Measurements from ENCODE around the gene KARS1. TPM values are rescaled to one million over a fixed set of nuclear protein-coding genes. Genes with fewer than 3 reads are reported as not detected.

The KARS1 gene
- total RNA-seq (2014; rRNA removed) (137 and 148 TPM in 2 replicates), Bru-seq, nascent RNA (percentile 83 among the genes with signal in this experiment), BruChase-seq, experiment 1, labeled RNA remaining after a 6-hour chase (percentile 91 among the genes with signal in this experiment), BruChase-seq, experiment 2, labeled RNA remaining after a 2-hour chase (percentile 83 among the genes with signal in this experiment)
- long read RNA-seq, transcript KARS-202 (15 exons, 2,421 nt), result minor isoform, 14 of 130 reads
- long read RNA-seq, transcript KARS-201 (14 exons, 2,005 nt), result major isoform, 78 of 130 reads
- long read RNA-seq, partial matches to known transcripts, result 7 of 130 reads
- long read RNA-seq, other reads (novel, unspliced or antisense), result 27 of 130 reads

- Histone ChIP-seq H3F3A (ENCODE audit: low read length, unreplicated experiment) (no peaks in the 10 kb centered on the region), H3K4me2 (ENCODE audit: low read length) (peak within 1 kb of the TSS; percentile 83), H3K4me3 (ENCODE audit: low read length) (peak within 1 kb of the TSS; percentile 100), H3K9me3 (ENCODE audit: low read length) (no peaks in the 10 kb centered on the region), H3K36me3 (ENCODE audit: low read depth, low read length) (peaks cover 20% of the 10 kb centered on the region), H3K9ac (ENCODE audit: low read length) (peak within 1 kb of the TSS; percentile 99), H2AFZ (ENCODE audit: low read length) (peak within 1 kb of the TSS; percentile 81), H3K79me2 (ENCODE audit: low read length) (peaks cover 95% of the 10 kb centered on the region), H3K9me2 (replicated peaks; ENCODE audit: low read length) (no peaks in the 10 kb centered on the region), H4K20me1 (ENCODE audit: low read length) (peaks cover 30% of the 10 kb centered on the region; the same call in 1 of the 2 replicates), H3K27ac (ENCODE audit: low read length) (peak within 1 kb of the TSS; percentile 50), H3K27me3 (ENCODE audit: low read length) (no peaks in the 10 kb centered on the region), H3K4me1 (ENCODE audit: insufficient read depth, low read length) (peaks cover 21% of the 10 kb centered on the region)
- peak; percentile 90 for DNase-seq
- intact Hi-C loops (cut with micrococcal nuclease), result loop anchor here (2.0 to 5.0 kb wide), 2 partner anchors 25 to 90 kb away; partner anchors contain the start of genes ADAT1 and TMEM231
- TF ChIP-seq EZH2phosphoT487 (IDR thresholded peaks at IDR 0.05; ENCODE audit: borderline replicate concordance, low read length) (no peak), EZH2 (IDR thresholded peaks at IDR 0.05; ENCODE audit: low read length, unreplicated experiment) (no peak), CTCF (conservative IDR thresholded peaks at IDR 0.05; ENCODE audit: low read depth, low read length) (no peak)
- ChIA-PET CTCF (interaction anchor here (0.5 to 1.0 kb wide), 2 partner anchors 27 to 130 kb away, joined by 3 to 7 read pairs; no protein-coding TSS in a partner anchor), POLR2A (ENCODE audit: unreplicated experiment) (interaction anchor here (0.5 to 1.5 kb wide), 6 partner anchors 21 to 1657 kb away, joined by 3 to 9 read pairs (median 3); partner anchors contain the start of gene ADAT1)
- no TSS peak for BruUV-seq (replicated peaks)
- ATAC-seq, result peak; percentile 91
Measured at GRCh38 chr16:75647492-75648264, at the start of gene KARS1, which contains the start of gene TERF2IP. Gene KARS1, minus strand, starts transcription at chr16:75647665. Its CDS starts 26 bp downstream, at chr16:75647639. Gene TERF2IP, plus strand, starts transcription at chr16:75647773. Its CDS starts 110 bp downstream, at chr16:75647883.

- Histone ChIP-seq H3K4me3 (ENCODE audit: low read length) (no peak overlapping the region), H3K9me3 (ENCODE audit: low read length) (no peaks in the 10 kb centered on the region), H3K36me3 (ENCODE audit: low read depth, low read length) (no peaks in the 10 kb centered on the region), H3K4me2 (ENCODE audit: low read length) (no peak overlapping the region), H3K27me3 (ENCODE audit: low read length) (no peaks in the 10 kb centered on the region), H3F3A (ENCODE audit: low read length, unreplicated experiment) (no peaks in the 10 kb centered on the region), H3K9ac (ENCODE audit: low read length) (no peak overlapping the region), H3K27ac (ENCODE audit: low read length) (no peak overlapping the region), H3K79me2 (ENCODE audit: low read length) (no peaks in the 10 kb centered on the region), H3K4me1 (ENCODE audit: insufficient read depth, low read length) (no peaks in the 10 kb centered on the region), H3K9me2 (replicated peaks; ENCODE audit: low read length) (no peaks in the 10 kb centered on the region), H2AFZ (ENCODE audit: low read length) (no peak overlapping the region), H4K20me1 (ENCODE audit: low read length) (no peaks in the 10 kb centered on the region)
- POLR2A ChIA-PET (ENCODE audit: unreplicated experiment), result no interaction called here
- DNase-seq (no peak), ATAC-seq (no peak)
- intact Hi-C loops (cut with micrococcal nuclease), result no loop called here
- CTCF ChIA-PET, result no interaction called here
- BruUV-seq (replicated peaks), result no TSS peak
- TF ChIP-seq CTCF (conservative IDR thresholded peaks at IDR 0.05; ENCODE audit: low read depth, low read length) (peak; percentile 22; the same call in 1 of the 2 replicates), EZH2 (IDR thresholded peaks at IDR 0.05; ENCODE audit: low read length, unreplicated experiment) (no peak)
Measured at GRCh38 chr16:75695708-75696107, 48.2 kb upstream of the KARS1 start.
